Measurements from ENCODE around the gene WFDC10A.
"Not testable (repeated sequence)": the region's sequence is repeated elsewhere in the genome, so short reads cannot be mapped to it uniquely, and the experiment has no call there.

Gene WFDC10A

DNA sequence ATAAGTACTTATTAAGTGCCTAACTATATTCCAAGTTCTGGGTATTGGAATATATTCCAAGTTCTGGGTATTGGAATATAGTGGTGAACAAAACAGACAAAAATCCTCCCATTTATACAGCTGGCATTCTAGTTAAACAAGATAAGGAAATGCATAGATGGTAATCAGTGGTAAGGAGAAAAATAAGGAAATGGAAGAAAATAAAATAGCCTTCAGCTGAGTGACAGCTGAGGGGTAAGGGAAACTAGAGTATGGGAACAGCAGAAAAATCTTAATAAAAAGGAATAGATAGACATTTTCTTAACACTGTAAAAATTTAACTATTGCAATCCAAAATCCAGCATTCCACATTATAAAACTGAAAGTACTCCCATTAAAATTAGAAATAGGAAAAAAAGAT is 17.2 kb upstream of the WFDC10A start:
- Histone ChIP-seq H3K9me3 (ENCODE audit: control insufficient read depth, low read depth, low read length) (no peaks in the 10 kb centered on the region), H3K4me1 (ENCODE audit: control insufficient read depth, low read depth, low read length) (peaks cover 6% of the 10 kb centered on the region), H3K36me3 (ENCODE audit: control insufficient read depth, low read depth, low read length) (no peaks in the 10 kb centered on the region), H3K4me3 (ENCODE audit: low read length) (no peak overlapping the region), H3K27ac (ENCODE audit: low read length) (no peak overlapping the region), H3K9ac (ENCODE audit: low read length) (no peak overlapping the region), H3K27me3 (ENCODE audit: control insufficient read depth, insufficient read depth, low read length) (no peaks in the 10 kb centered on the region)

- H3K4me3 ChIP-seq (ENCODE audit: low read length), result no peak overlapping the region
- no peak overlapping the region for H3K9ac ChIP-seq (ENCODE audit: low read length)
- H3K4me1 ChIP-seq (ENCODE audit: control insufficient read depth, low read depth, low read length), result no peaks in the 10 kb centered on the region
- no peaks in the 10 kb centered on the region for H3K36me3 ChIP-seq (ENCODE audit: control insufficient read depth, low read depth, low read length)
- no peak overlapping the region for H3K27ac ChIP-seq (ENCODE audit: low read length)
- no peaks in the 10 kb centered on the region for H3K27me3 ChIP-seq (ENCODE audit: control insufficient read depth, insufficient read depth, low read length)
- H3K9me3 ChIP-seq (ENCODE audit: control insufficient read depth, low read depth, low read length), result no peaks in the 10 kb centered on the region
Measured at GRCh38 chr20:45617591-45617990, 11.9 kb upstream of the WFDC10A start.

- Histone ChIP-seq H3K27ac (ENCODE audit: low read length) (no peak overlapping the region), H3K4me3 (ENCODE audit: low read length) (no peak overlapping the region), H3K9me3 (ENCODE audit: control insufficient read depth, low read depth, low read length) (no peaks in the 10 kb centered on the region), H3K4me1 (ENCODE audit: control insufficient read depth, low read depth, low read length) (no peaks in the 10 kb centered on the region), H3K36me3 (ENCODE audit: control insufficient read depth, low read depth, low read length) (no peaks in the 10 kb centered on the region), H3K9ac (ENCODE audit: low read length) (no peak overlapping the region), H3K27me3 (ENCODE audit: control insufficient read depth, insufficient read depth, low read length) (no peaks in the 10 kb centered on the region)
Measured at GRCh38 chr20:45621593-45621992, 7.9 kb upstream of the WFDC10A start.

GRCh38 chr20:45626540-45626939 is 3.0 kb upstream of the WFDC10A start:
- no peaks in the 10 kb centered on the region for H3K9me3 ChIP-seq (ENCODE audit: control insufficient read depth, low read depth, low read length)
- no peaks in the 10 kb centered on the region for H3K27me3 ChIP-seq (ENCODE audit: control insufficient read depth, insufficient read depth, low read length)
- no peak overlapping the region for H3K27ac ChIP-seq (ENCODE audit: low read length)
- H3K4me3 ChIP-seq (ENCODE audit: low read length), result no peak overlapping the region
- no peak overlapping the region for H3K9ac ChIP-seq (ENCODE audit: low read length)
- no peaks in the 10 kb centered on the region for H3K36me3 ChIP-seq (ENCODE audit: control insufficient read depth, low read depth, low read length)
- H3K4me1 ChIP-seq (ENCODE audit: control insufficient read depth, low read depth, low read length), result no peaks in the 10 kb centered on the region

DNA sequence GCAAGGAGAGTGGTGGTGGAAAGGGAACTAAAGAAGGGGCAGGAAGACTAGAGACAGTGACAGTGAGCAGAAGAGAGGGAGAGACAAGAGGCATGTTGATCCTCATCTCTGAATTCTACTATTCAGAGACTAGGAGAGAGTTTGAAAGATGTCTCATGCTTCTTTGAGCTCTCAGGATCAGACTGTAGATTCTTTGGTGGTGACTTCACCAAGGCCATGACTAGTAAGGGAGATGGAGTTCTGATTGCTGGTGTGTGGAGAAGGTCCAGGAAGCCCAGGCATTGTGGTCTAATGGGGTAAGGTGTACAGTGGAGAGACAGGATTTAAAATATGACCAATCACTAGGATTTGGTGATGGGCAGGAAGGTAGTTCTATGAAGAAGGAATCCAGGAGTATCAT is 832 bp downstream of the WFDC10A start:
- no peak overlapping the region for H3K27ac ChIP-seq (ENCODE audit: low read length)
- no peaks in the 10 kb centered on the region for H3K36me3 ChIP-seq (ENCODE audit: control insufficient read depth, low read depth, low read length)
- no peaks in the 10 kb centered on the region for H3K27me3 ChIP-seq (ENCODE audit: control insufficient read depth, insufficient read depth, low read length)
- H3K9me3 ChIP-seq (ENCODE audit: control insufficient read depth, low read depth, low read length), result no peaks in the 10 kb centered on the region
- no peak overlapping the region for H3K4me3 ChIP-seq (ENCODE audit: low read length)
- no peak overlapping the region for H3K9ac ChIP-seq (ENCODE audit: low read length)
- no peaks in the 10 kb centered on the region for H3K4me1 ChIP-seq (ENCODE audit: control insufficient read depth, low read depth, low read length)

DNA sequence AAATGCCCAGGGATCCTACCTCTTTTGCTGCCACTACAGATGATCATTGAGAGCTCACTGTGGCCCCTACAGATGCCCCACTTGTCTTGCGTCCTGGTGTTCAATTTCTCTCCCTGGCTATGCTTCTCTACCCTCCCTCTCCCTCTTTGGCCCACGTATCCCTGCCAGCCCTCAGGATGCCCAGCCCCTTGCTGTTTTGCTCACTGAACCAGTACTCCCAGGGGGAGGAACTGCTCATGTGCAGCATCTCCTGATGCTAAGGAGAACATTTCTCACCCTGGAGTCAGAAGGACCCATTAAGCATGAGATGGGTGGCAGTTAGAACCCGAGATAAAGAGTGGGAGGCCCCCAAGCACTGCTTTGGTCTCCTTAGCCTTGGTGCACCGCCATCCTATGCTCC is 1.6 kb downstream of the WFDC10A start, which contains the start of gene WFDC9:
Gene WFDC9, minus strand, starts transcription at position 101 of the 400 bp plus-strand sequence. CDS start 21,103 bp downstream, outside the sequence.
- Histone ChIP-seq H3K36me3 (ENCODE audit: control insufficient read depth, low read depth, low read length) (no peaks in the 10 kb centered on the region), H3K4me3 (ENCODE audit: low read length) (no peak within 1 kb of the TSS), H3K9ac (ENCODE audit: low read length) (no peak within 1 kb of the TSS), H3K27me3 (ENCODE audit: control insufficient read depth, insufficient read depth, low read length) (no peaks in the 10 kb centered on the region), H3K4me1 (ENCODE audit: control insufficient read depth, low read depth, low read length) (no peaks in the 10 kb centered on the region), H3K9me3 (ENCODE audit: control insufficient read depth, low read depth, low read length) (no peaks in the 10 kb centered on the region), H3K27ac (ENCODE audit: low read length) (no peak within 1 kb of the TSS)

- H3K9ac ChIP-seq (ENCODE audit: low read length), result no peak overlapping the region
- H3K27me3 ChIP-seq (ENCODE audit: control insufficient read depth, insufficient read depth, low read length), result no peaks in the 10 kb centered on the region
- no peak overlapping the region for H3K27ac ChIP-seq (ENCODE audit: low read length)
- no peaks in the 10 kb centered on the region for H3K4me1 ChIP-seq (ENCODE audit: control insufficient read depth, low read depth, low read length)
- H3K9me3 ChIP-seq (ENCODE audit: control insufficient read depth, low read depth, low read length), result no peaks in the 10 kb centered on the region
- no peaks in the 10 kb centered on the region for H3K36me3 ChIP-seq (ENCODE audit: control insufficient read depth, low read depth, low read length)
- no peak overlapping the region for H3K4me3 ChIP-seq (ENCODE audit: low read length)
Measured at GRCh38 chr20:45636513-45636912, 7.0 kb downstream of the WFDC10A start.

DNA sequence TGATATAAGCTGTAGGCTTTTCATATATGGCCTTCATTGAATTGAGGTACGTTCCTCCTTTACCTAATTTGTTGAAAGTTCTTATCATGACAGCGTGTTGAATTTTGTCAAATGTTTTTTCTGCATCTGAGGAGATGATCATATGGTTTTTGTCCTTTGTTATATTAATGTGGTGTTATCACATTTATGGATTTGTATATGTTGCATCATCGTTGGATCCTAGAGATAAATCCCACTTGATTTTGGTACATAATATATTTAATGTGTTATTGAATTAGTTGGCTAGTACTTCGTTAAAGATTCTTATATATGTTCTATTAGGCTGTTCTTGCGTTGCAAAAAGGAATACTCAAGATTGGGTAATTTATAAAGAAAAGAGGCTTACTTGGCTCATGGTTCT is 10.1 kb downstream of the WFDC10A start:
- Histone ChIP-seq H3K27me3 (ENCODE audit: control insufficient read depth, insufficient read depth, low read length) (no peaks in the 10 kb centered on the region), H3K4me1 (ENCODE audit: control insufficient read depth, low read depth, low read length) (no peaks in the 10 kb centered on the region), H3K9me3 (ENCODE audit: control insufficient read depth, low read depth, low read length) (no peaks in the 10 kb centered on the region), H3K9ac (ENCODE audit: low read length) (no peak overlapping the region), H3K27ac (ENCODE audit: low read length) (no peak overlapping the region), H3K4me3 (ENCODE audit: low read length) (no peak overlapping the region), H3K36me3 (ENCODE audit: control insufficient read depth, low read depth, low read length) (no peaks in the 10 kb centered on the region)

- not testable (repeated sequence) for H3K36me3 ChIP-seq (ENCODE audit: control insufficient read depth, low read depth, low read length); H3K27me3 ChIP-seq (ENCODE audit: control insufficient read depth, insufficient read depth, low read length); H3K9ac ChIP-seq (ENCODE audit: low read length); H3K9me3 ChIP-seq (ENCODE audit: control insufficient read depth, low read depth, low read length); H3K4me3 ChIP-seq (ENCODE audit: low read length); H3K4me1 ChIP-seq (ENCODE audit: control insufficient read depth, low read depth, low read length); H3K27ac ChIP-seq (ENCODE audit: low read length)
Measured at GRCh38 chr20:45641076-45641475, 11.5 kb downstream of the WFDC10A start.

DNA sequence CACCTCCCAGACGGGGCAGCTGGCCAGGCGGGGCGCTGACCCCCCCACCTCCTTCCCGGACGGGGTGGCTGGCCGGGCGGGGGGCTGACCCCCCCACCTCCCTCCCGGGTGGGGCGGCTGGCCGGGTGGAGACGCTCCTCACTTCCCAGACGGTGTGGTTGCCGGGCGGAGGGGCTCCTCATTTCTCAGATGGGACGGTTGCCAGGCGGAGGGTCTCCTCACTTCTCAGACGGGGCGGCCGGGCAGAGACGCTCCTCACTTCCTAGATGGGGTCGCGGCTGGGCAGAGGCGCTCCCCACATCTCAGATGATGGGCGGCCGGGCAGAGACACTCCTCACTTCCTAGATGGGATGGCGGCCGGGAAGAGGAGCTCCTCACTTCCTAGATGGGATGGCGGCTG is 16.3 kb downstream of the WFDC10A start:
- H3K36me3 ChIP-seq (ENCODE audit: control insufficient read depth, low read depth, low read length); H3K9me3 ChIP-seq (ENCODE audit: control insufficient read depth, low read depth, low read length); H3K9ac ChIP-seq (ENCODE audit: low read length); H3K4me3 ChIP-seq (ENCODE audit: low read length); H3K4me1 ChIP-seq (ENCODE audit: control insufficient read depth, low read depth, low read length); H3K27ac ChIP-seq (ENCODE audit: low read length); H3K27me3 ChIP-seq (ENCODE audit: control insufficient read depth, insufficient read depth, low read length): not testable (repeated sequence)

- no peak overlapping the region for H3K27ac ChIP-seq (ENCODE audit: low read length)
- H3K4me3 ChIP-seq (ENCODE audit: low read length), result no peak overlapping the region
- H3K9me3 ChIP-seq (ENCODE audit: control insufficient read depth, low read depth, low read length), result no peaks in the 10 kb centered on the region
- no peak overlapping the region for H3K9ac ChIP-seq (ENCODE audit: low read length)
- H3K27me3 ChIP-seq (ENCODE audit: control insufficient read depth, insufficient read depth, low read length), result no peaks in the 10 kb centered on the region
- H3K4me1 ChIP-seq (ENCODE audit: control insufficient read depth, low read depth, low read length), result peaks cover 6% of the 10 kb centered on the region
- no peaks in the 10 kb centered on the region for H3K36me3 ChIP-seq (ENCODE audit: control insufficient read depth, low read depth, low read length)
Measured at GRCh38 chr20:45646875-45647274, 17.3 kb downstream of the WFDC10A start.

DNA sequence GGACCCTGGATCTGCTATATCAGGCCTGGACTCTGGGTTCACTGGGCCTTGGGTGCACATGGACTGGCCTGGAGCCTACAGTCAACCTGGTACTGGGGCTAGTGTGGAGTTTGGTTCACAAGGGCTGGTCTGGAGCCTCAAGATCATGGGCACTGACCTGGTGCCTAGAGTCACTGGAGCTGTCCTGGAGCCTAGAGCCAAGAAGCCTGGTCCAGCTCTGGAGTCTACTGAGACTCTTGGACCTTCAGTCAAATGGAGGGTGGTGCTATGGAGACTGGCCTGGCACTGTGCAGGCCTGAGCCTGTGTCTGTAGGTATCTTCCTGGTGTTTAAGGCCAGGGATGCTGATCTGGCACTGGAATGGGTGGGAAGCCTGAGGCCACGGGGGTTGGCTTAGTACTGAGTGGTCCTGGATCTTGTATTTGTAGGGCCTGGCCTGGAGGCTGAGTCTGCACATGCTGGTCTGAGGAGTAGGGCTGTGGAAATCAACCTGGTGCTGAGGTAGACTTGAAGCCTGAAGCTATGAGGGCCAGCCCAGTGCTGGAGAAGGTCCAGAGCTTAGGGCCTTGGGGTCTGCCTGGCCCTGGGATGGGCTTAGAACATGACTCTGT is 18.0 kb downstream of the WFDC10A start:
- Histone ChIP-seq H3K27me3 (ENCODE audit: control insufficient read depth, insufficient read depth, low read length) (no peaks in the 10 kb centered on the region), H3K36me3 (ENCODE audit: control insufficient read depth, low read depth, low read length) (no peaks in the 10 kb centered on the region), H3K9ac (ENCODE audit: low read length) (no peak overlapping the region), H3K4me1 (ENCODE audit: control insufficient read depth, low read depth, low read length) (peaks cover 6% of the 10 kb centered on the region), H3K4me3 (ENCODE audit: low read length) (no peak overlapping the region), H3K27ac (ENCODE audit: low read length) (no peak overlapping the region), H3K9me3 (ENCODE audit: control insufficient read depth, low read depth, low read length) (no peaks in the 10 kb centered on the region)
